ENCODE data around the gene LDLR.
"Not testable (repeated sequence)": the region's sequence is repeated elsewhere in the genome, so short reads cannot be mapped to it uniquely, and the experiment has no call there.

GRCh38 chr19:11076792-11077191, 12.5 kb upstream of the LDLR start:
- not testable (repeated sequence) for TF ChIP-seq CTCF (conservative IDR thresholded peaks at IDR 0.05; ENCODE audit: low read depth, low read length); EZH2 (IDR thresholded peaks at IDR 0.05; ENCODE audit: borderline replicate concordance, low read depth, low read length, poor library complexity, severe bottlenecking)

Measured in A673 (cell line).